Liver (tissue), 9 donors: ENCODE measurements around the gene AJUBA. TPM values are rescaled to one million over a fixed set of nuclear protein-coding genes. Genes with fewer than 3 reads are reported as not detected.

Experiments used
- DNase-seq: peaks from one replicate; pipeline ENCODE4 v3.0.0-alpha.2; 2017; ENCODE audit warnings: low spot score
- H3K27ac ChIP-seq, 2 donors: one replicate each; pipeline ENCODE4 v1.7.0; 2013; ENCODE audit warnings: inconsistent platforms in 2 of 2, low read length in 2 of 2, control low read depth in 1 of 2, low read depth in 1 of 2, mild to moderate bottlenecking in 1 of 2
- H3K27me3 ChIP-seq, 4 donors: one replicate each; pipeline versions ENCODE4 v1.6.1 to v1.7.0; 2013; ENCODE audit warnings: low read length in 3 of 4, inconsistent platforms in 1 of 4, mild to moderate bottlenecking in 1 of 4, moderate library complexity in 1 of 4; ENCODE audit not compliant: control insufficient read depth in 4 of 4, insufficient read depth in 4 of 4
- H3K36me3 ChIP-seq, 4 donors: one replicate each; pipeline versions ENCODE4 v1.6.1 to v1.7.0; 2013; ENCODE audit warnings: low read length in 3 of 4, mild to moderate bottlenecking in 3 of 4, low read depth in 1 of 4, moderate library complexity in 1 of 4; ENCODE audit not compliant: control insufficient read depth in 4 of 4, insufficient read depth in 3 of 4
- H3K4me1 ChIP-seq, 4 donors: one replicate each; pipeline versions ENCODE4 v1.6.1 to v1.7.0; 2013; ENCODE audit warnings: low read length in 3 of 4, mild to moderate bottlenecking in 3 of 4, moderate library complexity in 1 of 4; ENCODE audit not compliant: control insufficient read depth in 4 of 4, insufficient read depth in 4 of 4
- H3K4me3 ChIP-seq, 3 donors: one replicate each; pipeline versions ENCODE4 v1.6.1 to v1.7.0; 2013; ENCODE audit warnings: low read length in 3 of 3, control low read depth in 1 of 3, low read depth in 1 of 3, mild to moderate bottlenecking in 1 of 3
- H3K9ac ChIP-seq, 2 donors: one replicate each; pipeline ENCODE4 v1.7.0; 2013; ENCODE audit warnings: low read length in 2 of 2, mild to moderate bottlenecking in 2 of 2, moderate library complexity in 2 of 2, control low read depth in 1 of 2, low read depth in 1 of 2
- H3K9me3 ChIP-seq, 4 donors: one replicate each; pipeline versions ENCODE4 v1.6.1 to v1.7.0; 2013; ENCODE audit warnings: low read length in 3 of 4; ENCODE audit not compliant: control insufficient read depth in 4 of 4
- ATF3 ChIP-seq: IDR thresholded peaks from 2 replicates; pipeline ENCODE4 v1.6.1; 2016; ENCODE audit warnings: antibody characterized with exemption
- CTCF ChIP-seq: fragments of 150-350 bp; IDR thresholded peaks from 2 replicates; pipeline ENCODE4 v1.5.1; 2017; ENCODE audit warnings: improper control_type of control experiment, low read depth, low read length; ENCODE audit not compliant: missing input control
- EGR1 ChIP-seq, 2 donors: IDR thresholded peaks; 2 replicates each; pipeline ENCODE4 v1.6.1; 2016 to 2018; ENCODE audit warnings: antibody characterized with exemption in 2 of 2, low read depth in 2 of 2
- FOXA1 ChIP-seq: IDR thresholded peaks from 2 replicates; pipeline ENCODE4 v1.6.1; 2016; ENCODE audit warnings: antibody characterized with exemption
- FOXA2 ChIP-seq: IDR thresholded peaks from 2 replicates; pipeline ENCODE4 v1.6.1; 2016; ENCODE audit warnings: antibody characterized with exemption
- HNF4A ChIP-seq, 2 donors: conservative IDR thresholded peaks; 2 replicates each; pipeline ENCODE4 v1.6.1; 2016; ENCODE audit warnings: antibody characterized with exemption in 2 of 2, mild to moderate bottlenecking in 2 of 2
- HNF4G ChIP-seq: IDR thresholded peaks from 2 replicates; pipeline ENCODE4 v1.6.1; 2016; ENCODE audit warnings: antibody characterized with exemption
- JUND ChIP-seq, 2 donors: IDR thresholded peaks; 2 replicates each; pipeline ENCODE4 v1.6.1; 2016; ENCODE audit warnings: antibody characterized with exemption in 2 of 2
- MAX ChIP-seq: IDR thresholded peaks from 2 replicates; pipeline ENCODE4 v1.6.1; 2016; ENCODE audit warnings: antibody characterized with exemption
- NR2F2 ChIP-seq: IDR thresholded peaks from 2 replicates; pipeline ENCODE4 v1.6.1; 2016; ENCODE audit warnings: antibody characterized with exemption
- RAD21 ChIP-seq, 2 donors: IDR thresholded peaks; 2 replicates each; pipeline ENCODE4 v1.6.1; 2016; ENCODE audit warnings: antibody characterized with exemption in 2 of 2, mild to moderate bottlenecking in 2 of 2
- REST ChIP-seq: IDR thresholded peaks from 2 replicates; pipeline ENCODE4 v1.6.1; 2016; ENCODE audit warnings: antibody characterized with exemption, mild to moderate bottlenecking
- RXRA ChIP-seq, 2 donors: IDR thresholded peaks; 2 replicates each; pipeline ENCODE4 v1.6.1; 2017 to 2018; ENCODE audit warnings: antibody characterized with exemption in 2 of 2, mild to moderate bottlenecking in 1 of 2
- SP1 ChIP-seq: IDR thresholded peaks from 2 replicates; pipeline ENCODE4 v1.6.1; 2018; ENCODE audit warnings: antibody characterized with exemption, mild to moderate bottlenecking
- TAF1 ChIP-seq: conservative IDR thresholded peaks from 2 replicates; pipeline ENCODE4 v1.6.1; 2016; ENCODE audit warnings: antibody characterized with exemption, mild to moderate bottlenecking
- YY1 ChIP-seq: IDR thresholded peaks from 2 replicates; pipeline ENCODE4 v1.6.1; 2016; ENCODE audit warnings: antibody characterized with exemption, mild to moderate bottlenecking
- WGBS: extraction: QIAGEN DNeasy Blood & Tissue Kit; methylation state at CpG from one replicate; pipeline ENCODE4 v1.1.7; 2013; 5-methylcytosine and 5-hydroxymethylcytosine counted together
- polyA plus RNA-seq, 2 donors: library from polyadenylated mRNA; stranded (reverse) in 1 of 2; unstranded in 1 of 2; fragments of 200-250 nt in 1 of 2; fragments of >200 nt in 1 of 2; fragmentation: Nextera tagmentation in 1 of 2; extraction: Ambion mirVana in 1 of 2; gene quantifications; one replicate each; pipeline versions ENCODE4 v1.2.1 to v1.2.3, GENCODE V29; 2013 to 2015
- total RNA-seq, 2 donors: library from RNA; depleted of rRNA; stranded (reverse); fragments of >200 nt; gene quantifications; one replicate each; pipeline ENCODE4 v1.2.3, GENCODE V29; 2014
- donor health status: healthy.
- donor health status: healthy.
- donor health status: healthy.
- donor health status: healthy.
- donor health status: healthy.

AJUBA gene
- total and polyA plus RNA-seq, 4 donors: 15.5 to 34.9 (median 19.6) TPM

GRCh38 chr14:22926316-22926715, 56.0 kb downstream of the AJUBA start:
- Histone ChIP-seq H3K36me3 (peaks cover 4 to 36% (median 30%) of the 10 kb centered on the region in 4 donors), H3K9ac (no peak overlapping the region), H3K4me3 (no peak overlapping the region), H3K27ac (no peak overlapping the region), H3K9me3 (no peaks in the 10 kb centered on the region), H3K27me3 (no peaks in the 10 kb centered on the region), H3K4me1 (peaks cover 0 to 22% (median 13%) of the 10 kb centered on the region in 4 donors)
- TF ChIP-seq FOXA2 (no peak), ATF3 (no peak), RAD21 (IDR thresholded peaks at IDR 0.05) (no peak), JUND (IDR thresholded peaks at IDR 0.05) (no peak), TAF1 (no peak)
- WGBS: 88% methylated on average over 4 of the region's 4 CpGs
- no peak for DNase-seq

GRCh38 chr14:22925513-22925912, 56.8 kb downstream of the AJUBA start:
- H3K9me3 ChIP-seq: no peaks in the 10 kb centered on the region
- no peak overlapping the region for H3K27ac ChIP-seq
- H3K4me1 ChIP-seq: peaks cover 0 to 20% (median 12%) of the 10 kb centered on the region in 4 donors
- WGBS: 96% methylated on average over 8 of the region's 8 CpGs
- no peak overlapping the region for H3K4me3 ChIP-seq
- H3K9ac ChIP-seq: no peak overlapping the region
- TF ChIP-seq REST (no peak), RXRA (IDR thresholded peaks at IDR 0.05) (no peak), YY1 (no peak), FOXA2 (no peak)
- no peaks in the 10 kb centered on the region for H3K27me3 ChIP-seq
- peaks cover 4 to 44% (median 36%) of the 10 kb centered on the region in 4 donors for H3K36me3 ChIP-seq
- no peak for DNase-seq

GRCh38 chr14:22923746-22924145, 58.6 kb downstream of the AJUBA start:
- Histone ChIP-seq H3K9me3 (no peaks in the 10 kb centered on the region), H3K4me3 (no peak overlapping the region), H3K9ac (no peak overlapping the region), H3K27me3 (no peaks in the 10 kb centered on the region), H3K4me1 (peaks cover 4 to 16% (median 13%) of the 10 kb centered on the region in 4 donors), H3K36me3 (peaks cover 6 to 46% (median 37%) of the 10 kb centered on the region in 4 donors), H3K27ac (no peak overlapping the region)
- no peak for DNase-seq
- 98% methylated on average over 5 of the region's 5 CpGs for WGBS
- TF ChIP-seq SP1 (no peak), JUND (IDR thresholded peaks at IDR 0.05) (no peak), HNF4A (conservative IDR thresholded peaks at IDR 0.05) (no peak), EGR1 (IDR thresholded peaks at IDR 0.05; ENCODE audit: low read depth in 2 of 2) (no peak), CTCF (no peak), YY1 (no peak), HNF4G (no peak), RXRA (IDR thresholded peaks at IDR 0.05) (no peak), MAX (no peak), FOXA1 (no peak), TAF1 (no peak), FOXA2 (no peak), NR2F2 (no peak), ATF3 (no peak)
